Coronary artery (tissue), 2 donors: ENCODE data around the gene ENTREP3.
A peak's percentile ranks its signal among the peaks of the same experiment; 100 is the strongest.

Experiments
- DNase-seq: peaks from one replicate; pipeline ENCODE4 v3.0.0-alpha.2; 2017; ENCODE audit warnings: low spot score
- H3K27ac ChIP-seq, 2 donors: fragments of 200-600 bp; sonication (generic); one replicate each; pipeline ENCODE4 v1.5.1; 2016 to 2019
- H3K4me3 ChIP-seq: fragments of 200-600 bp; sonication (generic); 2 replicates; pipeline ENCODE4 v1.5.1; 2016; ENCODE audit warnings: mild to moderate bottlenecking, moderate library complexity
- CTCF ChIP-seq: fragments of 200-600 bp; sonication (generic); IDR thresholded peaks from one replicate; pipeline ENCODE4 v1.5.1; 2019; ENCODE audit warnings: antibody characterized with exemption

Gene ENTREP3

GRCh38 chr1:155268630-155269029 is 13.3 kb upstream of the ENTREP3 start:
- TF ChIP-seq CTCF: no peak
- Histone ChIP-seq H3K4me3 (no peak overlapping the region), H3K27ac (no peak overlapping the region)
- no peak for DNase-seq

DNA sequence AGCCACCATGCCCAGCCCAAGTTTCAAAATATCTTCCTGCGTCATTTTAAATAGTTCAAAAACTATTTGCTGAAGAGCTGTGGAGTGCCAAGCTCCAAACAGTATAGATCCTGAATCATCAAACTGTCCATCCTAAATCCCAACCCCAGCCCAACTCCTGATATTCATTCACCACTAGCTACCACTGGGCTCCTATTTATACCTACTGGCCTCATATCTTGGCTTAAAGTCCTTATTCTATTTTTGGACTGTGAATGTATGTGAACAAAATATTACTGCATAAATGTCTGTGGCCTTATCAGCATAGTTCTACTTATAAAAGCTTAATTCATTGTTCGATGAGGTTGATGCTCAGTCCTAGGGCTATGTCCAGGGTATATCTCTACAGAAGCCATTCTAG is 12.1 kb upstream of the ENTREP3 start:
- H3K27ac ChIP-seq: no peak overlapping the region
- H3K4me3 ChIP-seq: no peak overlapping the region
- no peak for DNase-seq
- TF ChIP-seq CTCF: no peak

DNA sequence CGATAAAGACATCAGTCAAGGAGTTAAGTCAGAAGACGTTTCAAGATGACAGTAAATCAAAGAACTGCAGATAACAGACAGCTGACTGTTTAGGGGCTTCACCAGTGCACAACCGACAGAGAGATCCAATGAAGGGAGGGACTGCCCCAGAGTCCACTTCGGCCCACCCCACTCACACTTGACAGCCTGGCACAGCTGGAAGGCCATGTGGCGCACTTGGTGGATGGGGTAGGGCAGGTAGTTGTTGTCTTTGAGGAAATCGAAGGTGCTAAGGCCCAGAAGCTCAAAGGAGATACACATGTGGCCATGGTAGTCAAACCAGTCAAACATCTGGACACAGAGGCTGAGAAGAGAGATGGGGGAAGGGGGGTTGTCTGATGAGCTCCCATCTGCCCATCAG is 11.3 kb upstream of the ENTREP3 start:
- Histone ChIP-seq H3K27ac (no peak overlapping the region), H3K4me3 (no peak overlapping the region)
- TF ChIP-seq CTCF: no peak
- no peak for DNase-seq

- no peak overlapping the region for H3K4me3 ChIP-seq
- H3K27ac ChIP-seq: peak overlapping the region in 1 of 2 donors; percentile 93
- DNase-seq: no peak
- no peak for TF ChIP-seq CTCF
Observed at GRCh38 chr1:155263067-155263466, 7.8 kb upstream of the ENTREP3 start.

- peak; percentile 98 for DNase-seq
- no peak for TF ChIP-seq CTCF
- Histone ChIP-seq H3K4me3 (peak within 1 kb of the TSS; percentile 92), H3K27ac (peak within 1 kb of the TSS; percentile 69 to 93)
Observed at GRCh38 chr1:155261852-155262673, 6.8 kb upstream of the ENTREP3 start, which contains the start of gene SCAMP3. Gene SCAMP3, minus strand, starts transcription at chr1:155262360. Its CDS starts 209 bp downstream, at chr1:155262151.

- DNase-seq: no peak
- Histone ChIP-seq H3K4me3 (peak overlapping the region; percentile 92), H3K27ac (peak overlapping the region; percentile 69 to 93)
- TF ChIP-seq CTCF: no peak
Observed at GRCh38 chr1:155261493-155261851, 6.2 kb upstream of the ENTREP3 start.

GRCh38 chr1:155260276-155260675 is 5.0 kb upstream of the ENTREP3 start:
- TF ChIP-seq CTCF: no peak
- H3K27ac ChIP-seq: no peak overlapping the region
- no peak for DNase-seq

More at GRCh38 chr1:155260276-155260675, 5.0 kb upstream of the ENTREP3 start:
- no peak overlapping the region for H3K4me3 ChIP-seq
